ENCODE results near the gene MRM3.
"Not testable (repeated sequence)": the region's sequence is repeated elsewhere in the genome, so short reads cannot be mapped to it uniquely, and the experiment has no call there.

MRM3 gene

DNA sequence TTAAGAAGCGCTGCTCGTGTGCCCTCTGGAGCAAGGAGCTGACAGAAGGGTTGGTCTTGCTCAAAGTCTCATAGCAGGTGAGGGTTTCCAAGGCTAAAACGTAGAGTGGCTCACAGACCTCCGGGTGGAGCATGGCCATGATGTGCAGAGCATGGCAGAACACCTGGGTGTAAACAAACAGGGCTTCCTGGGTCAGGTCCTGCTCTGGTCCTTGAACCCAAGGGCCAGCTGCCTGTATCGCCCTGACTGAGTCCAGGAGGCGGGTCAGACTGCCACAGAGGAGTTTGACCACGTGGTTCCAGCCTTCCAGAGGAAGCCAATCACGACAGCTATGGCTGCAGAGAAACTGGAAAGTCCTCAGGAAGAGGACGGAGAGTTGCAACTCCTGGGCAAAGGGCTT, 37.2 kb upstream of the MRM3 start:
- no peaks in the 10 kb centered on the region for H3K27me3 ChIP-seq (ENCODE audit: low read depth, low read length)
- peaks cover 67% of the 10 kb centered on the region for H3K36me3 ChIP-seq (replicated peaks; ENCODE audit: low read depth, low read length)
- H2AFZ ChIP-seq (ENCODE audit: low read depth, low read length), result no peak overlapping the region
- H3K9me3 ChIP-seq (ENCODE audit: insufficient read depth, low read length), result no peaks in the 10 kb centered on the region
- peaks cover 40% of the 10 kb centered on the region for H4K20me1 ChIP-seq (ENCODE audit: insufficient read depth, low read length)
- H3K9ac ChIP-seq (ENCODE audit: low read length), result no peak overlapping the region
- no peak overlapping the region for H3K4me3 ChIP-seq (ENCODE audit: low read length)
- H3K4me1 ChIP-seq (ENCODE audit: low read length), result peaks cover 15% of the 10 kb centered on the region
- TF ChIP-seq, protein P1, sequence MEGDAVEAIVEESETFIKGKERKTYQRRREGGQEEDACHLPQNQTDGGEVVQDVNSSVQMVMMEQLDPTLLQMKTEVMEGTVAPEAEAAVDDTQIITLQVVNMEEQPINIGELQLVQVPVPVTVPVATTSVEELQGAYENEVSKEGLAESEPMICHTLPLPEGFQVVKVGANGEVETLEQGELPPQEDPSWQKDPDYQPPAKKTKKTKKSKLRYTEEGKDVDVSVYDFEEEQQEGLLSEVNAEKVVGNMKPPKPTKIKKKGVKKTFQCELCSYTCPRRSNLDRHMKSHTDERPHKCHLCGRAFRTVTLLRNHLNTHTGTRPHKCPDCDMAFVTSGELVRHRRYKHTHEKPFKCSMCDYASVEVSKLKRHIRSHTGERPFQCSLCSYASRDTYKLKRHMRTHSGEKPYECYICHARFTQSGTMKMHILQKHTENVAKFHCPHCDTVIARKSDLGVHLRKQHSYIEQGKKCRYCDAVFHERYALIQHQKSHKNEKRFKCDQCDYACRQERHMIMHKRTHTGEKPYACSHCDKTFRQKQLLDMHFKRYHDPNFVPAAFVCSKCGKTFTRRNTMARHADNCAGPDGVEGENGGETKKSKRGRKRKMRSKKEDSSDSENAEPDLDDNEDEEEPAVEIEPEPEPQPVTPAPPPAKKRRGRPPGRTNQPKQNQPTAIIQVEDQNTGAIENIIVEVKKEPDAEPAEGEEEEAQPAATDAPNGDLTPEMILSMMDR (IDR thresholded peaks at IDR 0.05; ENCODE audit: low read depth, low read length), result no peak
- no peak for TF ChIP-seq EZH2phosphoT487 (IDR thresholded peaks at IDR 0.05; ENCODE audit: low read depth)
- H3K79me2 ChIP-seq (ENCODE audit: low read length), result peaks cover 81% of the 10 kb centered on the region
- no peak overlapping the region for H3K27ac ChIP-seq (ENCODE audit: low read length)
- H3K4me2 ChIP-seq (ENCODE audit: low read length), result no peak overlapping the region

DNA sequence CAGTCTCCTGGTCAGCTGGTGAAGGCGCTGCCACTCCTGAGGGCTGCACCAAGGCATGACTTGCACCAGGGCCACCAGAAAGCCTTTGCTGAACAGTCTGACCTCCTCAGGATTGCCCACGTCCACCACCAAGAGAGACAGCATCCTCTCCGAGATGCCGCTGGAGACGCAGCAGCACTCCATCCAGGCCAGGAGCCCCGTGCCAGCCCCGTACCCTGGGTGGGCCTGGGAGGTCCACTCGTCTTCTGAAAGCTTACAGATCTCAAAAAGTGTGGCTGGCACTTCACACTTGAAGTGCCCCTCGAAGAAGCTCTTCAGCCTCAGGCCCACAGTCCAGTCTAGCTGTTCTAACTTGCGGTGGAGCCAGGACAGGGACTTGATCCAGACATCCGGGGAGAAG, 36.7 kb upstream of the MRM3 start:
- Histone ChIP-seq H3K4me3 (ENCODE audit: low read length) (no peak overlapping the region), H3K27ac (ENCODE audit: low read length) (no peak overlapping the region), H3K36me3 (replicated peaks; ENCODE audit: low read depth, low read length) (peaks cover 72% of the 10 kb centered on the region), H3K9ac (ENCODE audit: low read length) (no peak overlapping the region), H3K4me2 (ENCODE audit: low read length) (no peak overlapping the region), H2AFZ (ENCODE audit: low read depth, low read length) (no peak overlapping the region), H3K4me1 (ENCODE audit: low read length) (peaks cover 11% of the 10 kb centered on the region), H3K79me2 (ENCODE audit: low read length) (peaks cover 86% of the 10 kb centered on the region), H3K9me3 (ENCODE audit: insufficient read depth, low read length) (no peaks in the 10 kb centered on the region), H4K20me1 (ENCODE audit: insufficient read depth, low read length) (peaks cover 40% of the 10 kb centered on the region), H3K27me3 (ENCODE audit: low read depth, low read length) (no peaks in the 10 kb centered on the region)
- TF ChIP-seq, protein P1 (IDR thresholded peaks at IDR 0.05; ENCODE audit: low read depth, low read length), result no peak
- TF ChIP-seq EZH2phosphoT487 (IDR thresholded peaks at IDR 0.05; ENCODE audit: low read depth), result no peak

DNA sequence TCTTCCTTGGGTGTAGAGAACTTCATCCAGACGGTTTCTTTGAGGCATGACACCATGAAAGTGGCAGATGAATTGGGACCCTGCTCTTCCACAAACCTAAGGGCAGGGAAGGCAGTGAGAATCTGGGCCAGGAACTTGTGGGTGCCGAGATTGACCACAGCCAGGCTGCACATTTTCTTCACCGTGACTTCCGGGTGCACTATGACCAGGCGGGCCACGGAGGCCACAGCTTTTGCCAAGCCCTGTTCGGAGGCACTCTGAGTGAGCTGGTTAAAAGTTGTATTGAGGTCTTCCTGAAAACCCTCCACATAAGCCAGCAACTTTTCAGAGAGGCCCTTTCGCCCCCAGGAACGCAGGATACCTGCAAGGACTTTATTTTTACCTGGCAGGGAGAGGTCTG, 36.0 kb upstream of the MRM3 start:
- H3K27me3 ChIP-seq (ENCODE audit: low read depth, low read length), result no peaks in the 10 kb centered on the region
- no peak overlapping the region for H3K4me3 ChIP-seq (ENCODE audit: low read length)
- H3K4me1 ChIP-seq (ENCODE audit: low read length), result peaks cover 9% of the 10 kb centered on the region
- H2AFZ ChIP-seq (ENCODE audit: low read depth, low read length), result no peak overlapping the region
- peaks cover 32% of the 10 kb centered on the region for H4K20me1 ChIP-seq (ENCODE audit: insufficient read depth, low read length)
- no peak overlapping the region for H3K9ac ChIP-seq (ENCODE audit: low read length)
- no peak overlapping the region for H3K4me2 ChIP-seq (ENCODE audit: low read length)
- peaks cover 90% of the 10 kb centered on the region for H3K79me2 ChIP-seq (ENCODE audit: low read length)
- TF ChIP-seq, protein P1 (IDR thresholded peaks at IDR 0.05; ENCODE audit: low read depth, low read length), result no peak
- no peak for TF ChIP-seq EZH2phosphoT487 (IDR thresholded peaks at IDR 0.05; ENCODE audit: low read depth)
- H3K27ac ChIP-seq (ENCODE audit: low read length), result no peak overlapping the region
- H3K9me3 ChIP-seq (ENCODE audit: insufficient read depth, low read length), result no peaks in the 10 kb centered on the region
- peaks cover 70% of the 10 kb centered on the region for H3K36me3 ChIP-seq (replicated peaks; ENCODE audit: low read depth, low read length)

DNA sequence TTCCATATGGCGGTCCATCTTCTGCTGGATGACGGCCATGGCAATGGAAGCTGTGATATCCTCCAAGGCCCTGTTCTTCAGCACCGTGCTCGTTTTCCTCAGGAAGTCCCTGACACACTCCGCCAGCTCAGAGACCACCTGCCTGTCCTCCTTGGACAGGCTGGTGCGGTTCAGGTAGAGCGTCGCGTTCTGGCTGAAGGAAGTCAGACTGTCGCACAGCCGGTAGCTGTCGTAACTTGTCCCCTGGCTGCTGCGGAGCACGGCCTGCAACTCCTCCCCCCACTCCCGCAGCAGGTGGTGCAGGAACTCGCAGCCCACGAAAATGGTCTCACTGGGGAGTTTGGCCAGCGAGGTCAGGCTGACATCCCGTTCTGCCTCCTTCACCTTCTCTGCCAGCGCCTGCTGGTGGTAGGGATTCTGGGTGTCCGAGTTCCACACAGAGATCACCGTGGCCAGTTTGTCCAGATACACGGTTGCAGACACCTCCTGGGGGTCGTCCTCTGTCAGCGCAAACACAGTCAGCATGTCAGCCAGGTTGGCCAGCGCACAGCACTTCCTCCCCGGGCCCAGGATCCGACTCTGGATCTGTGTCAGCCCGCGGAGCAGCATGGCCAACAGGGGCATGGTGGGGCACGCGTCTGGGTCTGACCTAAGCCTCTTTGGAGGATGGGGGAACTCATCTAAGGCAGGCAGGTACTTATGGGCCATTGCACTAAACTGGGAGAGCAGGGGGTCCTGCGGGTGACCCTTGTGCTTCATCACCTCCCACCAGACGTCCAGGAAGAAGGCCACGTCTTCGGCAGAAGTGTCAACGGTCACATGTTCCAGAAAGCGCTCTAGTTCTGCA, 35.1 kb upstream of the MRM3 start:
- no peak overlapping the region for H3K4me3 ChIP-seq (ENCODE audit: low read length)
- H3K9me3 ChIP-seq (ENCODE audit: insufficient read depth, low read length), result no peaks in the 10 kb centered on the region
- no peak overlapping the region for H3K9ac ChIP-seq (ENCODE audit: low read length)
- TF ChIP-seq, protein P1 (IDR thresholded peaks at IDR 0.05; ENCODE audit: low read depth, low read length), result no peak
- TF ChIP-seq EZH2phosphoT487 (IDR thresholded peaks at IDR 0.05; ENCODE audit: low read depth), result no peak
- no peak overlapping the region for H2AFZ ChIP-seq (ENCODE audit: low read depth, low read length)
- peaks cover 93% of the 10 kb centered on the region for H3K79me2 ChIP-seq (ENCODE audit: low read length)
- H3K4me1 ChIP-seq (ENCODE audit: low read length), result peaks cover 7% of the 10 kb centered on the region
- no peak overlapping the region for H3K4me2 ChIP-seq (ENCODE audit: low read length)
- H4K20me1 ChIP-seq (ENCODE audit: insufficient read depth, low read length), result peaks cover 25% of the 10 kb centered on the region
- peaks cover 63% of the 10 kb centered on the region for H3K36me3 ChIP-seq (replicated peaks; ENCODE audit: low read depth, low read length)
- H3K27ac ChIP-seq (ENCODE audit: low read length), result no peak overlapping the region
- no peaks in the 10 kb centered on the region for H3K27me3 ChIP-seq (ENCODE audit: low read depth, low read length)

DNA sequence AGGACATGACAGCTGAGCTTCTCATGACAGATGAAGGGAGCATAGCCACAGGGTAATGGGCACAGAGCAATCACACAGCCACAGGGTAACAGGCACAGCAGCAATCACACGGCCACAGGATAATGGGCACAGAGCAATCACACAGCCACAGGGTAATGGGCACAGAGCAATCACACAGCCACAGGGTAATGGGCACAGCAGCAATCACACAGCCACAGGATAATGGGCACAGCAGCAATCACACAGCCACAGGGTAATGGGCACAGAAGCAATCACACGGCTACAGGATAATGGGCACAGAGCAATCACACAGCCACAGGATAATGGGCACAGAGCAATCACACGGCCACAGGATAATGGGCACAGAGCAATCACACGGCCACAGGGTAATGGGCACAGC, 33.5 kb upstream of the MRM3 start:
- H4K20me1 ChIP-seq (ENCODE audit: insufficient read depth, low read length), result peaks cover 20% of the 10 kb centered on the region

DNA sequence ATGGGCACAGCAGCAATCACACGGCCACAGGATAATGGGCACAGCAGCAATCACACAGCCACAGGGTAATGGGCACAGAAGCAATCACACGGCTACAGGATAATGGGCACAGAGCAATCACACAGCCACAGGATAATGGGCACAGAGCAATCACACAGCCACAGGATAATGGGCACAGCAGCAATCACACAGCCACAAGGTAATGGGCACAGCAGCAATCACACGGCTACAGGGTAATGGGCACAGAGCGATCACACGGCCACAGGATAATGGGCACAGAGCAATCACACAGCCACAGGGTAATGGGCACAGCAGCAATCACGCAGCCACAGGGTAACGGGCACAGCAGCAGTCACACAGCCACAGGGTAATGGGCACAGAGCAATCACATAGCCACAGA, 32.8 kb upstream of the MRM3 start:
- not testable (repeated sequence) for H3K9ac ChIP-seq (ENCODE audit: low read length); H3K9me3 ChIP-seq (ENCODE audit: insufficient read depth, low read length); H2AFZ ChIP-seq (ENCODE audit: low read depth, low read length); H3K27me3 ChIP-seq (ENCODE audit: low read depth, low read length); H3K4me3 ChIP-seq (ENCODE audit: low read length); H3K27ac ChIP-seq (ENCODE audit: low read length); H3K4me2 ChIP-seq (ENCODE audit: low read length)
- Histone ChIP-seq H4K20me1 (ENCODE audit: insufficient read depth, low read length) (peaks cover 17% of the 10 kb centered on the region), H3K36me3 (replicated peaks; ENCODE audit: low read depth, low read length) (peaks cover 44% of the 10 kb centered on the region), H3K4me1 (ENCODE audit: low read length) (peaks cover 10% of the 10 kb centered on the region), H3K79me2 (ENCODE audit: low read length) (peaks cover 73% of the 10 kb centered on the region)

More for the DNA sequence above, 33.5 kb upstream of the MRM3 start:
- not testable (repeated sequence) for H3K27me3 ChIP-seq (ENCODE audit: low read depth, low read length); H3K9ac ChIP-seq (ENCODE audit: low read length); H2AFZ ChIP-seq (ENCODE audit: low read depth, low read length); H3K4me3 ChIP-seq (ENCODE audit: low read length); H3K27ac ChIP-seq (ENCODE audit: low read length); H3K4me2 ChIP-seq (ENCODE audit: low read length); H3K9me3 ChIP-seq (ENCODE audit: insufficient read depth, low read length)
- H3K79me2 ChIP-seq (ENCODE audit: low read length), result peaks cover 80% of the 10 kb centered on the region
- H3K36me3 ChIP-seq (replicated peaks; ENCODE audit: low read depth, low read length), result peaks cover 51% of the 10 kb centered on the region
- H3K4me1 ChIP-seq (ENCODE audit: low read length), result peaks cover 10% of the 10 kb centered on the region
